Stimulated activated CD8-positive, alpha-beta memory T cell treated with anti-CD3 and anti-CD28 coated beads, Interleukin-7, amount 100 ng/mL, for 48 hours (primary cell): ENCODE data around the gene NAP1L4.
"Not testable (repeated sequence)": the region's sequence is repeated elsewhere in the genome, so short reads cannot be mapped to it uniquely, and the experiment has no call there.

Experiments
- DNase-seq, 2 donors: peaks; one replicate each; pipeline ENCODE4 v3.0.0-alpha.2; 2020; ENCODE audit warnings: low read depth in 1 of 2; ENCODE audit errors: extremely low read depth in 1 of 2

NAP1L4 gene

DNA sequence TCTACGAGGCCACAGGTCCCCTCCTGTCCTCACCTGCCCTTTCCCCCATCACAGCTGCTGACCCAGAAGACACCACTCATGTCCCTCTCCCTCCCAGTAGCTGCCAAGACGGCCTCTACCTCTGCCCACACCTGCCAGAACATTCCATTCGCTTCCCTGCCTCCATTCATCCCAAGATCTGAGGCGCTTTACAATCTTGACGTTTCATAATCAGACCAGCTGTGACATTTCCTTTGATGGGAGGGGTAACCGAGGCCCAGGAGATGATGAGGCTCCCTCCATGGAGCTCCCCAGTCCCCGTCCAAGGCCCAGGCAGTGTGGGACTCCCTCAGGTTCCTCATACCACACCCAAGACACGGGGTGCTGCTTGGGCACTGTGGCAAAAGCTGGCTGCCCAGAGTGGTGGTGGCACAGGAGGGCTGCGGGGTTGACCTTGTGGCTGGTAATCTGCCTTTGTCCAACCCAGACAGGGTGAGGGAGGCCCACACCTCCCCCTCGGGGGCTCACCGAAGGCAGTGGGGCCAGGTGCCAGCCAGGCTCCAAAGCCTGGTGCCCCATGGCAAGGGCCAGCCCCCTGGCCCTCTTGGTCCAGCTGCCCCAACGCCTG lies 80.2 kb downstream of the NAP1L4 start:
- no peak for DNase-seq

DNA sequence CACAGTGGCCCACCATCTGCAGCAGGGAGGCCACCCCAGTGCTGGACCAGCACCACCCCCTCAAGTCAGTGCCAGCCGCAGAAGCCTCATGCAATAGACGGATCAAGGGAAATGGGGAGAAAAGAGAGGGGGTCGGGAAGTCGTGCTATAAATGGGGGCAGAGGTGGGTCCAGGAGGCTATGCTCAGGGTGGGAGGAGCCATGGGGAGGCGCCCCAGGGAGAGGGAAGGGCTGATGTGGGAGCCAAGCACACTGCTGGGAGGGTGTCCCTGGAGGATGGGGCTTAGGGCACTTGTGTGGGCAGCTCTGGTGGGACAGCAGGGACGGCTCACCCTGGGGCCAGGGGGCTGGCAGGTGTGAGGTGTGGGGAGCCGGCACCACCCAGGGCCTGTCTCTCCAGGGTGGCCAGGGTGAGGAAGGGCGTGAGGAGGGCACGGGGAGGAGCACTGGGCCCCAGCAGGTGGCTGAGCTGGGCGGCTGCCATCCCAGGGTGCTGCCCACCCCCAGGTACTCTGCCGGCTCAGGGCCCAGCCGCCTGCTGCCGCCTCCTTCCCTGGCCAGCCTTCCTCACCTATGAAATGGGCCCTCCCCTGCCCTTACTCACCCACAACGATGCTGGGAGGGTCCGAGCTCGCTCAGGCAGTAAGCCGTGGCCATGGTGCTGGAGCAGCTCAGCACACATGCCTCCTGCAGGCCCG lies 80.9 kb downstream of the NAP1L4 start:
- no peak for DNase-seq

DNA sequence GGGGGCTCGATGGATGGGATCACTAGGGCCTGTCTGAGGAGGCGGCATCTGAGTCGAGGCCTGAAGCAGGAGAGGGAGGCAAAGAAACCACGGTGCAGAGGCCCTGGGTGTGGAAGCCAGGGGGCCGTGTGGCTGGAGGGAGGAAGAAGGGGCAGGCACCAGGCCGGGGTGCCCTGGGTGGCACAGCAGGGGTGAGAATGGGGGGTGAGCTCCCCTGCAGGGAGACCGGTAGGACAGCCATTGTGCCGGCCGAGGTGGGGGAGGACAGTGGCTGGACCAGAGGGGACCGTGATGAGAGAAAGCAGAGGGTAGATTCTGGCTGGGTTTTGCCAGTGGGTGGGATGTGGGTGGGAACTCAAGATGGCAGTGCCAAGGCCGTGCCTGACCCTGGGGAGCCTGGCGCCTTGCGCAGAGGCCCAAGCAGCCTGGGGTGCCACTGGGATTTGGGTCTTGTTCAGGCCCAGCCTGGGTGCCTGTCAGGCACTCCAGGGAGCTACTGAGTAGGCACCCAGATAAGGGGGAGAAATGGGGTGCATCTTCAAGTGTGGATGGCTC lies 81.7 kb downstream of the NAP1L4 start:
- DNase-seq, result no peak

GRCh38 chr11:2909133-2909902 lies 82.8 kb downstream of the NAP1L4 start:
- DNase-seq, result no peak

- DNase-seq, result no peak
Measured at GRCh38 chr11:2908130-2908529, 84.0 kb downstream of the NAP1L4 start.

DNA sequence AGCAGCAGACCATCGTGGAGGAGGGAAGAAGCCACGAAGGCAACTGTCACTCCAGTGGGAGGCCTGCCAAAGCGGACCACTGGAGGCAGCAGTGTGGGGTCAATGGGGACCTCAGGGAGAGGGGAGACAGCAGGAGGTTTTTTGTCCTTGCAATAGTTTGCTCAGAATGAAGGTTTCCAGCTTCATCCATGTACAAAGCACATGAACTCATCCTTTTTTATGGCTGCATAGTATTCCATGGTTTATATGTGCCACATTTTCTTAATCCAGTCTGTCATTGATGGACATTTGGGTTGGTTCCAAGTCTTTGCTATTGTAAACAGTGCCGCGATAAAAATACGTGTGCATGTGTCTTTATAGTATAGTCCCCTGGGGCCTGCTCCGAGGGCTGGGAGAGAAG lies 86.8 kb downstream of the NAP1L4 start:
- DNase-seq, result not testable (repeated sequence)

DNA sequence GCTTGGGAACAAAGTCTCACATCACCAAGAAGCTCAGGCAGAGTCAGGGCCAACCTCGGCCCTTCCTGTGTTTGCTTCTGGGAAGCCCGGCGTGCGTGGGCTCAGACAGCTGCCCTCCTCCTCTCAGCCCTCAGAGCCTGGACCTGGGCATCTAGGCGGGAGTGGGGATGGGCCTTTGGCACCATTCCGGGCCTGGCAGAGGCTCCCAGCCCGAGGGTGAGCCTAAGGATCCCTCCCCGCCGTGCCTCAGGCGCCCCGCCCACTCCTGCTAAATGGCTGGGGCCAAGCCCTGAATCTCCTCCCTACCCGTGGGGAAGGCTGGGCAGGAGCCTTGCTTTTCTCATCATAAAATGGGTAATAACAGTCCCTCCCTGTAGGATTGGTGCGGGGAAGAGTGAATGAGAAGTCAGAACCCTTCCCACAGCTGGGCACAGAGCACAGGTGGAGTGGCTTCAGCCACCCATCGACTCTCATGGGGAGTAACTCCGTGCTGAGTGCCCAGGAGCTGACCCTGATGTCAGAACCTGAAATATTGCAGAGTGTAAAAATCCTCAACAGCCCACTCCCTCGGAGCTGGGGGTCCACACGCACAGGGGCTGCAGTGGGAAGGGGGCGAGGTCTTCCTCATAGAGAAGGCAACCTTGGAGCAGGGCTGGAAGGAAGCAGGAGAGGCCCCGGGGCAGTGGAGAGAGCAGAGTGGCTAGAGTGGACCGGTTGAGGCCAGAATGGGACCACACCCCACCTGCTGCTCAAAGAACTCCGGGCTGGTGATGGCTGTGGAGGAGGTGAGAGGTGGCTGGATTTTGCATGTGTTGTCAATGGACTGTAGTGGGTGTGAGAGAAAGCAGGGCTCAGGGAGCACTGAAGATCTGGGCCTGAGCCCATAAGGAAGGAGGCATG lies 87.7 kb downstream of the NAP1L4 start:
- no peak for DNase-seq

- no peak for DNase-seq
Measured at GRCh38 chr11:2903672-2904011, 88.5 kb downstream of the NAP1L4 start.

DNA sequence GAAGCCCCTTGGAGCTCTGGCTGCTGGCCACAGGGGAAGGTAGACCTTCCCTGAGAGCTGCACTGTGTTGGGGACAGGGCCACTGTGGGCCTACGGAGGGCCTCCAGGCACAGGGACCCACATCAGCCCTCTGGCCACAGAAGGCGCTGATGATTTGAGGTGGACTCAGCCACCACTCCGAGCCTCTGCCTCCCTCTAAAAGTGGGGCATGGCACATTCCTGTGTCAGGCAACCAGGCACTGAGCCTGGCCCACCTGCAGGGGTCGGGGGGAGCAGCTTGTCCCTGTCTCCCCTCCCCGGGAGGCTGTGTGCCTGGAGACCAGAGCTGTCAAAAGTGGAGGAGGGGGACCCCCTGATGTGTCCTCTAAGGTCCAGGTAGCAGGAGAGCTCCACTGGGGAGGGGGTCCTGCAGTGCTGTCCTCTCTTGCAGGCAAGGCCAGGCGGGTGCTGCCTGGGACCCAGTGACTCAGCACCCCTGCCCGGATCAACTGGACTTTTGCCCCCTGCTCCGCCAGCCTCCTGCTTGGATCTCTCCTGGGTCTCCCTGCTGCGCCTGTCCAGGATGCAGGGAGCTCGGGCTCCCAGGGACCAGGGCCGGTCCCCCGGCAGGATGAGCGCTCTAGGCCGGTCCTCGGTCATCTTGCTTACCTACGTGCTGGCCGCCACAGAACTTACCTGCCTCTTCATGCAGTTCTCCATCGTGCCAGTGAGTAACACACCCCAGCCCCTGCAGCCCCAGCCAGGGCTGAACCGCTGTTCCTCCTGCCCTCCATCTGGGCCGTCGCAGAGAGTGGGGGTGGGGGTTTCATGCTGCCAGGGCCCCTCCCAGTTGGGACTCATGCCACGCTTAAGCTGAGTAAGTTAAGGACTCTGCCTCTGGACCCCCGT lies 89.1 kb downstream of the NAP1L4 start:
- DNase-seq, result no peak

- DNase-seq, result peak; percentile 89 to 96
Measured at GRCh38 chr11:2901854-2902783, 90.0 kb downstream of the NAP1L4 start.

GRCh38 chr11:2901196-2901796 lies 90.8 kb downstream of the NAP1L4 start:
- no peak for DNase-seq

GRCh38 chr11:2899080-2899783 lies 92.9 kb downstream of the NAP1L4 start:
- no peak for DNase-seq

DNA sequence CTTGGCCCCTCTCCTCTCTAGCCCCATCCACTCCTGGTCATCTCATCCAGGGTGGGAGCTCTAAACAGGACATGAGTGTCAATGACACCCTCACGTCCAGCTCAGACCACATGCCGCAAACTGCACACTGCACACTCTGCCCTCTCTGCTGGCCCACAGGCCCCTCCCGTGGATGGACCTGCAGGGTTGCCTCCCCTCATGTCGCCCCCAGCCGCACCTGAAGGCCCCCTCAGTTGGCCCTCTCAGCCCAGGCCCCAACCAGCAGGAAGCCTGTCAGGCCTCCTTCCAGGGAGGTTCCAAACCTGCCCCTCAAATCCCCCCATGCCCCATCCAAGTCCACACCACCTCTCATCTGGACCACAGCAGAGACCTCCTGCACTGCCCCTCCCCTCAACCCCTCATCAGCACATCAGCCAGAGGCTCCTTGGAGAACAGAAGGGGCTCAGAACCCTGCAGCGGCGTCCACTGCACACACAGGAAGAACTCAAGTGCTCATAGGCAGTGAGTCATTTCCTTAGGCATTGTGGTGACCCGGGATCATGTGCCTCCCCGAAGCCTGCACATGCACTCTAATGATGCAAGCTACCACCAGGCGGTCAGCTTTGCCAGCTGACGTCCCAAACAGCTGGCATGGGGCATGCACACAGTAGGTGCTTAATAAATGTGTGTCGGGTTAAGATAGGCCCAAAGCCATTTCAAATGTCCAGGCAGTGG lies 93.6 kb downstream of the NAP1L4 start:
- peak; percentile 31 to 50 for DNase-seq

DNA sequence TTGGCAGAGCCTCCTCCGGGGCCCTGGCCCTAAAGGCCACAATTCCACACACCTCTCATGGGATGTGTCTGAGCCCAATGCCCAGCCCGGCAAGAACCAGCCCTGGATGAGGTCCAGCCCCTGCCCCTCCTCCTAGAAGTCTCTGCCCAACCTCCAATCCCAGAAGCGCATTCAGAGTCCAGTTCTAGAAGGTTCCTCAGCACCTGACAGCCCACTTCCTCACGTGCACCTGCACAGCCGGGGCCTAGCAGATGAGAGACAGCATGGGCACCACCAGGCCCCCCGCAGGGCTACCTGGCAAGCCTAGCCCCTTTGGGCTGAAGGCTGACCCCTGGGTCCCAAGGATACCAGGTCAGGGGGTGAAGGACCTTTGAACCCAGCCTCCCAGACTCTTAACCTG lies 95.1 kb downstream of the NAP1L4 start:
- DNase-seq, result no peak

DNA sequence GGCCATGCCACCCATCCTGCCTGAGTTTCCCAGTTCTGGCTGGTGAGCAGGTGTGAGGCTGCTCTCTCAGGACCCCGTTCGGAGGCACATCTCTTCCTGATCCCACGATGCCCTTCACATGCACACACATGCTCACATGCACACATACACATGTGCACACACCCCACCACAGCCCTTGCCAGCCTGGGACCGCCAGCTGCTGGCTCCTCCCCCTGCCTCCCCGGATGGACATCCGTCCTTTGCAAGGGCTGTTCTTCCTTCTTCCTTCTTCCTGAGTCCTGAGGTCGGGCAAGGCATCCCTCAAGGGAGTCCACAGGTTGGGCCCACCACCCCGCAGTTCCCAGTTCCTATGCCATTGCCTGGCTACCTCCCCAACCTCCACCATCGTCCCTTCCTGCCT lies 96.1 kb downstream of the NAP1L4 start:
- DNase-seq, result no peak
